Measurements from ENCODE around the gene SUCNR1.
"Not testable (repeated sequence)": the region's sequence is repeated elsewhere in the genome, so short reads cannot be mapped to it uniquely, and the experiment has no call there.

SUCNR1 gene, protein sequence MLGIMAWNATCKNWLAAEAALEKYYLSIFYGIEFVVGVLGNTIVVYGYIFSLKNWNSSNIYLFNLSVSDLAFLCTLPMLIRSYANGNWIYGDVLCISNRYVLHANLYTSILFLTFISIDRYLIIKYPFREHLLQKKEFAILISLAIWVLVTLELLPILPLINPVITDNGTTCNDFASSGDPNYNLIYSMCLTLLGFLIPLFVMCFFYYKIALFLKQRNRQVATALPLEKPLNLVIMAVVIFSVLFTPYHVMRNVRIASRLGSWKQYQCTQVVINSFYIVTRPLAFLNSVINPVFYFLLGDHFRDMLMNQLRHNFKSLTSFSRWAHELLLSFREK

GRCh38 chr3:151873398-151873797 lies at the start of gene SUCNR1:
Gene SUCNR1, plus strand, starts transcription at chr3:151873643. Its CDS starts 6,250 bp downstream, at chr3:151879893.
- no peak for DNase-seq (ENCODE audit: low spot score)

GRCh38 chr3:151827816-151828215 lies 45.6 kb upstream of the SUCNR1 start:
- DNase-seq (ENCODE audit: low spot score) = no peak

DNA sequence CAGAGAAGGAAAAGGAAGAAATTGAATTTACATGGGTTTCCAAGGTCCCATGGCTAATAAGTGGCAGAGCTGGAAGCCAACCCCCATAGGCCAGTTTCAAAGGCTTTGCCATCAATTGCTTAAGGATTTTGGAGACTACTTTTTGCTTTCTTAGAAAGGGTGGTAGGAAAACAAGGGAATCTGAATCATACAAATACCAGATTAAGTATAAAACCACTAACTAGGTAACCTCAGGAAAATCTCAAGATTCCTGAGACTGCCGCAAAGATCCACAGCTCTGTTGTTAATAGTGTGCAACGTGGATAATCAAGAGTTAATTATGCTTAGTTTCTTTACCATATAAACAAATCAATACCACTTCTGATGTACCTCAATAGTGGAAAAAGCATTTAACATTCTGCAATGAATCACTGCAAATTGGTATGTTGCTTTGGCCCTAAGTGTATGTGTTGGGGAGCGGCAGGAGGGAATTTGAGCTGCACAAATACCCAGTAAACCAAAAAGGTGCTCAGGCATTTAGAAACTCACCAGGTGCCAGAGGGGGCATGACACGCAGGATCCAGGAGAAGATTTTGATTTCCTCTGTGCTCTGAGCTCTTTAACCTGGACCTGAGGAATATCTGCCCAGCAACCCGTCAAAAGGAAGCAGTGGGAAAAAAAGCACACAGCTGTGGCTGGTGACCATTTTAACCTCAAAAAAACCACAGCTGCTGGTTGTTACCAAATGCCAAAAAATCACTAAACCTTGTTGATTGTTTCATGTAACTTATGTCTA lies 37.5 kb upstream of the SUCNR1 start:
- no peak for DNase-seq (ENCODE audit: low spot score)

GRCh38 chr3:151837057-151837456 lies 36.4 kb upstream of the SUCNR1 start:
- DNase-seq (ENCODE audit: low spot score) = no peak

- no peak for DNase-seq (ENCODE audit: low spot score)
Measured at GRCh38 chr3:151838574-151839312, 34.7 kb upstream of the SUCNR1 start.

DNA sequence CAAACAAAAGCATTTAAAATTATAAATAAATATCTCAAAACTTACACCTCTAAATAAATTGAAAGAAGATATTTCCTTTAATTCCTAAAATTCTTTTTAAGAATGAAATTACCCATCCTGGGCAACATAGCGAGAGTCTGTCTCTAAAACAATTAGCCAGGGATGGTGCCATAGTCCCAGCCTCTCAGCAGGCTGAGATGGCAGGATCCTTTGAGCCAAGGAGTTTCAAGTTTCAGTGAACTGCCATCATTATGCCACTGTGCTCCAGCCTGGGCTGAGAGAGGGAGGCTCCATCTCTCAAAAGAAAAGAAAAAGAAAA lies 34.2 kb upstream of the SUCNR1 start:
- DNase-seq (ENCODE audit: low spot score) = no peak

- no peak for DNase-seq (ENCODE audit: low spot score)
Measured at GRCh38 chr3:151841801-151842200, 31.6 kb upstream of the SUCNR1 start.

GRCh38 chr3:151843275-151843674 lies 30.2 kb upstream of the SUCNR1 start:
- DNase-seq (ENCODE audit: low spot score) = no peak

GRCh38 chr3:151845306-151845905 lies 28.0 kb upstream of the SUCNR1 start:
- no peak for DNase-seq (ENCODE audit: low spot score)

GRCh38 chr3:151850065-151850464 lies 23.4 kb upstream of the SUCNR1 start:
- DNase-seq (ENCODE audit: low spot score) = not testable (repeated sequence)

DNA sequence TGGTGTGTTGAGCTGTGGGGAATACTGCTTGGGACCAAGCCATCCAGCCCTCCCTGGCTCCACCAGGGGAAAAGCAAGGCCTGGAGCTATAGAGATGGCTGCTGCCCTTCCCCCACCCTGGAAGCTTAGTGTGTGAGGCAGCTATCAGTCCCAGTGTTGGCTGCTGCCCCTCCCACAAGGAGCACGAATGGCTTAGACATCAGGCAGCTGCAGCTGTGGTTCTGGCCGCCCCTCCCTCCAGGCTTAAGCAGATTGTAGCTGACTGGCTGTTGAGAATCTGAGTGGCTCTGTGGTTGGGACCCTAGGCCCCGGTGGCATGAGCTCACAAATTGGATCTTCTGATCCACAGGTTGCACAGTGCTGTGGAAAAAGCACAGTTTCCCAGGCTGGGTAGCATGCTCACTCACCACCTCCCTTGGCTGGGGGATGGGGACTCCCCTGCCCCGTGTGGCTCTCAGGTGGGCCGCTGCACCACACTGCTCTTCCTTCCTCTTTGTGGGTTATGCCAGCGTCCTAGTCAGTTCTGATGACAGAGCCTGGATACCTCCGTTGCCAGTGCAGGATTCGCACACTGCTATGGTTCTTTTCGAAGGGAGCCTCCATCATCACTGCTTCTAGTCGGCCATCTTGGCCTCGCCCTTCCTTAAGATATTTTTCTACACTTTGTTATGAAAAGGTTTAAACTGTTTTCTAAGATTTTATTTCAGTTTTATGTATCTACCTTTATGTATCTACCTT lies 21.2 kb upstream of the SUCNR1 start:
- DNase-seq (ENCODE audit: low spot score) = no peak

DNA sequence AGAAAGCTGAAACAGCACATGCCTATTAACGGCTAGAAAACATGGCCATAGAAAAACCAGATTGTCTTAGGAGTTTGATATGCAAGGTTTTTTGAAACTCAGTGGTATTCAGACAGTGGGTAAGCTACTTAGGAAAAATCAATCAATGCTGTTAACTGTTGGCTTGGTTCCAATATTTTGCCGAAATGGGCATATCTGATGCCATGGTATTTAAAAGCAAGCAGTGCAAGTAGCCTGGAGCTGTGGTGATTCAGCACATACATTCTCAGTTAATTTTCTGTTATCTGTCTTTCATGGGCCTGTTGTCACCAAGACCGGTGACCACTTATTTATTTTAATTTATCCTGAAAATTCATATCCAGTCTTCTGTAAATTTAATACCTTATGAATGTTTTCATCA lies 17.3 kb upstream of the SUCNR1 start:
- no peak for DNase-seq (ENCODE audit: low spot score)

DNA sequence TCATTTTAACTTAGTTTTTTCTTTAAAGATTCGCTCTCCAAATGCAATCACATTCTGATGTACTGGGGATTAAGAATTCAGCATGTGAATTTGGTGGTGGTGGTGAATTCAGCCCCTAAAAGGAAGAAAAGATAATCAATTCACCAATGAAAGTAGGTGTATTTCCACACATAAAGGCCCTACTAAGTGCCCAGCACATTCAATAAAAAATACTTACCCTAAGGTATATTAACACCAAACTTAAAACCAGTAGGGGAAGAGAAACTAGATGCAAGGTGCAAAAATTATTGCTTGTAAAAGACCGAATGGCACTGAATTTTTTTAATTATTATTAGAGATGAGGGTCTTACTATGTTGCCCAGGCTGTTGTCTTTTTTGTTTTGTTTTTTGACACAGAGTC lies 16.8 kb upstream of the SUCNR1 start:
- no peak for DNase-seq (ENCODE audit: low spot score)

GRCh38 chr3:151859233-151859673 lies 14.2 kb upstream of the SUCNR1 start:
- DNase-seq (ENCODE audit: low spot score) = no peak

- no peak for DNase-seq (ENCODE audit: low spot score)
Measured at GRCh38 chr3:151859905-151860304, 13.5 kb upstream of the SUCNR1 start.

DNA sequence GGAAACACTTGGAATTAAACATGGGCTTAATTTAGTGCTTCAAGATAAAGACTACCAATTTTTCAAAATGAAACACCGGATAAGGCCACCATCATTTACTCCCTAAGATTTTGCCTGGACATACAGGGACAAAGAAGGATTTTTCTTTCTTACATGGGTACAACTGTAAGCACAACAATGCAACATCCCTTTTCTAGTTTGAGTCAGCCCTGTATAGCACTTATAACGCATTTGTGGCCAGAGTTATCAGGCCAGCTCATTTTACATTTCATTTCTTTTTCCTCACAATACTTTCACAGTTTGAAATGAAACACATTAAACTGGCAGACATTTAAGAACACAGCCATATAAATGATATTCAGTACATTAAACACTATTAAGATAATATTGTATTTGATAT lies 9.8 kb upstream of the SUCNR1 start:
- DNase-seq (ENCODE audit: low spot score) = no peak

- DNase-seq (ENCODE audit: low spot score) = no peak
Measured at GRCh38 chr3:151864423-151865101, 8.9 kb upstream of the SUCNR1 start.

DNA sequence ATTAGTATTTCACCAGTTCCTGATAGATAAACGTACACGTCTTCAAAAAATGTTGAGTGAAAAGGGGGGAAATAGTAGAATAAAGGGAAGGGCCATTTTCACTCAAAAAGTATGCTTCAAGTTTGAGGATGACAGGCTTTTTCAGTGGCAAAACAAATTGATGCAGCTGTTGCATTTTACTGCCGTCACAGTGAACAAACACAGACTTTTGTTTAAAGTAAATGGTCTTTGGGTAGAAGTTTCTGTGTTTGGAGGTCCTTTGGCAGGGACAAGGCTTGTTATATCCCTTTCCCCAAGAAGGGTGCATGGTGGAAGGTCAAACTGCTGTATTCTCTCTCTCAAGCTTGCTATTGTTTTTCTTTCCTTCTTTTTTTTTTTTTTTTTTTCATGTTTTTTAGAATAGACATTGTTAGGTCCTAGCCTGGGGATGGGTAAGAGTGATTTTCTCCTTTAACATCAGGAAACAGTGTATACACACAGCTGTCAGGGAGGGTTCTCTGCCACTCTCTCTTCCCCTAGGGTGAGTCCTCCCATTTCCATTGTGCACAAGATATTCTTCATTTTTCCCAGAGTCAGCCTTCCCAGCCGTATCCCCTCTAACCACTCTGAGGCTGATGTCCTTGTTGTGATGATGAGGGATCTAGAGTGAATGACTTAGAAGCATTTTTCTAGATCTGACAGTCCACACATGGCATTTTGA lies 6.6 kb upstream of the SUCNR1 start:
- DNase-seq (ENCODE audit: low spot score) = no peak

DNA sequence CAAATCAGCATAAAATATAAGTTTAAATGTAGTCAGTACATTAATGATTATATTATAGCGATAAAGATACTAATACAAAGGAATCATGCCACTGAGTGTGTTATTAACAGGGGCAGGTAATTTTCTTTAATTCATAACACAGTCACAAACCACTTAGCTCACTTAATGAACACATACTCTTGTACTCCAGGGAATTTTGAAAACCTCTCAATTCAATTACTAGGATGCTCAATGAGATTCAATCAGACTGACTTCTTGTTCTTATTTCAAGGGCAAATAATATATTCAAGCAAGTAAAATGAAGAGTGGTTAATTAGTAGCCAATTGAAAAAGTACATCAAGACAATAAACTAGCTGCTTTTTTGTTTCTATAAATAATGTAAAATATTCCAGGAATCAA lies 5.8 kb upstream of the SUCNR1 start:
- no peak for DNase-seq (ENCODE audit: low spot score)

GRCh38 chr3:151869181-151869580 lies 4.3 kb upstream of the SUCNR1 start:
- DNase-seq (ENCODE audit: low spot score) = no peak
